Astrocyte of the cerebellum (primary cell): Measurements from ENCODE around the gene FLOT1.
"Not testable (repeated sequence)": the region's sequence is repeated elsewhere in the genome, so short reads cannot be mapped to it uniquely, and the experiment has no call there.

ENCODE experiments used
- DNase-seq: peaks from one replicate; pipeline ENCODE4 v3.0.0-alpha.2; 2011; ENCODE audit warnings: low read depth
- H3K4me3 ChIP-seq: 2 replicates; pipeline ENCODE4 v1.5.1; 2011; ENCODE audit warnings: mild to moderate bottlenecking, low read depth, low read length, moderate library complexity
- CTCF ChIP-seq: IDR thresholded peaks from 2 replicates; pipeline ENCODE4 v1.5.1; 2012; ENCODE audit warnings: low read length, low read depth, moderate library complexity, mild to moderate bottlenecking; ENCODE audit errors: missing control alignments
- in situ Hi-C: cut with HindIII; loops from 2 replicates; pipeline ENCODE4 v1.10.0; 2017; ENCODE audit warnings: low sequenced_read_pairs

Gene FLOT1

GRCh38 chr6:30721198-30722024 lies 21.1 kb downstream of the FLOT1 start:
- H3K4me3 ChIP-seq, result peak overlapping the region; percentile 100
- DNase-seq, result peak; percentile 67
- peak; percentile 20 for TF ChIP-seq CTCF
- in situ Hi-C loops, result no loop called here

GRCh38 chr6:30720738-30721197 lies 21.7 kb downstream of the FLOT1 start:
- H3K4me3 ChIP-seq, result peak overlapping the region; percentile 100
- DNase-seq, result no peak
- in situ Hi-C loops, result no loop called here
- no peak for TF ChIP-seq CTCF

GRCh38 chr6:30719791-30720737 lies 22.4 kb downstream of the FLOT1 start, which contains the start of gene TUBB:
TUBB (plus strand) TSS chr6:30720352; CDS start chr6:30720507, 155 bp downstream.
- DNase-seq, result peak; percentile 95
- in situ Hi-C loops, result no loop called here
- TF ChIP-seq CTCF, result no peak
- H3K4me3 ChIP-seq, result peak within 1 kb of the TSS; percentile 100

GRCh38 chr6:30719356-30719755 lies 23.1 kb downstream of the FLOT1 start:
- no peak for TF ChIP-seq CTCF
- DNase-seq, result no peak
- peak overlapping the region; percentile 100 for H3K4me3 ChIP-seq
- in situ Hi-C loops, result no loop called here

- H3K4me3 ChIP-seq, result peak overlapping the region; percentile 35
- in situ Hi-C loops, DNase-seq: not testable (repeated sequence)
These were observed 24.4 kb downstream of the FLOT1 start for GRCh38 chr6:30717845-30718720.

- peak; percentile 23 for TF ChIP-seq CTCF
- DNase-seq, result peak; percentile 100
- in situ Hi-C loops, result no loop called here
- H3K4me3 ChIP-seq, result peak within 1 kb of the TSS; percentile 81
These were observed 25.2 kb downstream of the FLOT1 start, which contains the start of gene MDC1 for GRCh38 chr6:30717129-30717844. MDC1 (minus strand) TSS chr6:30717281; CDS start chr6:30715175, 2,106 bp downstream.
